Activated T-cell treated with anti-CD3 and anti-CD28 coated beads, Interleukin-2, amount 50 U/mL, for 4 hours (primary cell): ENCODE results near the gene TMEM167B. TPM values are rescaled to one million over a fixed set of nuclear protein-coding genes. Genes with fewer than 3 reads are reported as not detected.
A peak's percentile ranks its signal among the peaks of the same experiment; 100 is the strongest.

Experiments used
- ATAC-seq, 2 donors: fragments of 200-7000 bp; cut with Tn5 transposase; one replicate each; pipeline ENCODE4 v1.10.0; 2021
- DNase-seq: peaks from one replicate; pipeline ENCODE4 v3.0.0-alpha.2; 2020
- H3K27me3 Mint-ChIP-seq: one replicate; pipeline ENCODE4 v1.8.0; 2021; ENCODE audit warnings: low read depth, mixed read lengths
- H3K36me3 Mint-ChIP-seq: one replicate; pipeline ENCODE4 v1.8.0; 2022; ENCODE audit warnings: mixed read lengths; ENCODE audit not compliant: insufficient read depth
- H3K4me1 Mint-ChIP-seq: one replicate; pipeline ENCODE4 v1.8.0; 2021; ENCODE audit warnings: low read depth, mixed read lengths
- H3K4me3 Mint-ChIP-seq: one replicate; pipeline ENCODE4 v1.8.0; 2021; ENCODE audit warnings: mild to moderate bottlenecking, moderate library complexity, mixed read lengths
- H3K9me3 Mint-ChIP-seq: one replicate; pipeline ENCODE4 v1.8.0; 2021; ENCODE audit warnings: mixed read lengths
- total RNA-seq, 3 donors: library from RNA; stranded (reverse); gene quantifications; one replicate each; pipeline ENCODE4 v1.2.1, GENCODE V29; 2021

TMEM167B gene
- total RNA-seq, 3 donors from 2014 or later = 33.4 to 46.0 (median 38.1) TPM

DNA sequence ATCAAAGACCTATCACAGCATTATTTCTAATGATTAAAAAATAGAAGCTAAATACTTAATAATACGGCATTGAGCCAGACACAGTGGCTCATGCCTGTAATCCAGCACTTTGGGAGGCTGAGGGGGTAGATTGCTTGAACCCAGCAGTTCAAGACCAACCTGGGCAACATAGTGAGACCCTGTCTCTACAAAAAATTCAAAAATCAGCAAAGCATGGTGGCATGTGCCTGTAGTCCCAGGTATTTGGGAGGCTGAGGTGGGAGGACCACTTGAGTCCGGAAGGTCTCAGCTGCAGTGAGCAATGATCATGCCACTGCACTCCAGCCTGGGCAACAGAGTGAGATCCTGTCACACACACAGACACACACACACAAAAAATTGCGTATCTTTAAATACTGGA, 25.4 kb upstream of the TMEM167B start:
- Mint-ChIP-seq H3K36me3 (peaks cover 12% of the 10 kb centered on the region), H3K27me3 (no peaks in the 10 kb centered on the region), H3K4me1 (no peaks in the 10 kb centered on the region), H3K9me3 (no peaks in the 10 kb centered on the region), H3K4me3 (no peak overlapping the region)
- DNase-seq = no peak
- ATAC-seq = no peak

GRCh38 chr1:109067883-109068282, 22.7 kb upstream of the TMEM167B start:
- DNase-seq = no peak
- Mint-ChIP-seq H3K9me3 (no peaks in the 10 kb centered on the region), H3K36me3 (peaks cover 17% of the 10 kb centered on the region), H3K27me3 (no peaks in the 10 kb centered on the region), H3K4me3 (no peak overlapping the region), H3K4me1 (peaks cover 3% of the 10 kb centered on the region)
- ATAC-seq = no peak

- Mint-ChIP-seq H3K27me3 (no peaks in the 10 kb centered on the region), H3K9me3 (no peaks in the 10 kb centered on the region), H3K4me3 (no peak overlapping the region), H3K4me1 (peaks cover 6% of the 10 kb centered on the region), H3K36me3 (peaks cover 22% of the 10 kb centered on the region)
- no peak for DNase-seq
- ATAC-seq = no peak
Measured at GRCh38 chr1:109069294-109069693, 21.3 kb upstream of the TMEM167B start.

DNA sequence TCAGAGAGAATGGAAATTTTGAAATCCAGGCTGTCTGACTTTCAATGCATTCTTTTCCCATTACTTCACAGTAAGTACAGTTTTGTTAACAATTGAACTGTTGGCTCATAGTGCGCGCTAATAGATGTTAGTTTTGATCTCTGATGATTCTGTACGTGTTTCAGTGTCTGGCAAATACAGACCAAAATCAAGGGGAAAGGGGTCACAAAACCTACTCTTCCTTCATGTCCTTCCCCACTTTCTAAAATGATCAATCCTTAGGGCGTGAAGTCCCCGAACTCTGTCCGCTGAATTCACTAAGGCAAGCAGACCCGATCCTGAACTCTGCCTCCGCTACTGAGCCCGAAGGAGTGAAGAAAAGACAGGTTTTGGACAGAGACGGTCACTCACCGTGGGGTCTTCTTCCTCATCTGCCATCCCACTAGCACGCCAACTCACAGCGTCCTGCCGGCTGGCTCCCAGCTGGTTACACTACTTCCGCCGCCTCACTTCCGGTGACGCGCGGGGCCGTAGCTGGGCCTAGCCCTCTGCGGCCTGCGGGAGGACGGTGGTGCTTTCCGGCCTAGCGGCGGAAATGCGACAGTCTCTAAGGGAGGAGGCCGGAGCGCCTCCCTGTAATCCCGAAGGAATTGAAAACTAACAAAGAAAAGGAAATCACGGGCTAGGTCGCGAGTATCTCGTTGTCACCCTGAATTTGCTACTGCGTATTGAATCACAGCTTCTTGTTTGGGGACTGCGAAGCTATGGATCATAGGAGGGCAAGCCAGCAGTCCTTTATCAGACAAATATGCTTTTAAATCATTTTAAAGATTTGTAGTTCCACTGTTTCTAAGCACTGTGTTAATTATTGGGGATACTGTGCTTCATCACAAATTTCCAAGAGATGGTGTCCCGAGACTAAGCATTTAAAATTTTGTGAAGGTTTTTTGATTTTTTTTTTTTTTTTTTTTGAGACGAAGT, 14.8 kb upstream of the TMEM167B start, which contains the start of gene TAF13:
TSS of gene TAF13 (minus strand) at position 473 of the 960 bp plus-strand sequence. CDS start at position 417, 56 bp downstream.
- DNase-seq (peak; percentile 77), ATAC-seq (peak; percentile 100)
- Mint-ChIP-seq H3K4me3 (peak within 1 kb of the TSS; percentile 99), H3K36me3 (peaks cover 8% of the 10 kb centered on the region), H3K4me1 (peaks cover 18% of the 10 kb centered on the region), H3K27me3 (no peaks in the 10 kb centered on the region), H3K9me3 (no peaks in the 10 kb centered on the region)

DNA sequence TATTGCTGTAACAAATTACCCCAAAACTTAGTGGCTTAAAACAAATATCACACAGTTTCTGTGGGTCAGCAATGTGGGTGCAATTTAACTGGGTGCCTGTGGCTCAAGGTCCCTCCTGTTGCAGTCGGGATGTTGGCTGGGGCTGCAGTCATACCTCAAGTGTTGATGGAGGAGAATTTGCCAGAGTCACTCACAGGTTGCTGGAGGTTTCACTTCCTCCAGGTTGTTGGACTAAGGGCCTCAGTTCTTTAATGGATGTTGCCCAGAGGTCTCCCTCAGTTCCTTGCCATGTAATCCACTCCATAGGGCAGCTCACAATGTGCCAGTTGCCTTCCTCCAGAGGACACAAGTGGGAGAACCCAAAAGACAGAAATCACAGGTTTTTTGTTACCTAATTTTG, 12.2 kb upstream of the TMEM167B start:
- no peaks in the 10 kb centered on the region for H3K9me3 Mint-ChIP-seq
- peaks cover 3% of the 10 kb centered on the region for H3K36me3 Mint-ChIP-seq
- no peaks in the 10 kb centered on the region for H3K27me3 Mint-ChIP-seq
- no peak overlapping the region for H3K4me3 Mint-ChIP-seq
- DNase-seq (no peak), ATAC-seq (no peak)
- H3K4me1 Mint-ChIP-seq = peaks cover 17% of the 10 kb centered on the region

- peaks cover 1% of the 10 kb centered on the region for H3K36me3 Mint-ChIP-seq
- DNase-seq (no peak), ATAC-seq (no peak)
- no peaks in the 10 kb centered on the region for H3K9me3 Mint-ChIP-seq
- H3K27me3 Mint-ChIP-seq = no peaks in the 10 kb centered on the region
- no peak overlapping the region for H3K4me3 Mint-ChIP-seq
- H3K4me1 Mint-ChIP-seq = peaks cover 15% of the 10 kb centered on the region
Measured at GRCh38 chr1:109079240-109079622, 11.3 kb upstream of the TMEM167B start.

- DNase-seq = no peak
- H3K4me3 Mint-ChIP-seq = no peak overlapping the region
Measured at GRCh38 chr1:109080441-109081082, 10.0 kb upstream of the TMEM167B start.

DNA sequence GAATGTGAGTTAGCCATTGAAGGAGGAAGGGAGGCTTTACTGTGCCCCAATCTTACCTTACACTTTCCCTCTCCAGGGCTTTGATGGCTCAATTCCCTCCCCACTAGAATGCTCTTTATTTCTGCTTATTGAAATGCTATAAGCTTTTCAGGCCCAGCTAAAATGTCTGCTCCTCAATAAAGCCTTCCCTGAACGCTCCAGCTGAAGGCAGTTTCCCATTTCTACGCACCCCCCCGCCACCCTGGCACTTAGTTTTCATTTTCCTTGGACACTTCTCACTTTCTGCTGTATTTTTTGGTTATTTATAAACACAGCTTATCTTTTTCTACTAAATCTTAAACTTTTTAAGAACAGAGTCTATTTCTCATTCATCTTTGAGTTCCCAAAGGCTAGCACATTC, 7.1 kb upstream of the TMEM167B start:
- no peaks in the 10 kb centered on the region for H3K36me3 Mint-ChIP-seq
- no peaks in the 10 kb centered on the region for H3K27me3 Mint-ChIP-seq
- H3K9me3 Mint-ChIP-seq = no peaks in the 10 kb centered on the region
- H3K4me3 Mint-ChIP-seq = no peak overlapping the region
- DNase-seq = no peak
- no peak for ATAC-seq
- H3K4me1 Mint-ChIP-seq = no peaks in the 10 kb centered on the region

More at GRCh38 chr1:109080441-109081082, 10.0 kb upstream of the TMEM167B start:
- H3K27me3 Mint-ChIP-seq = no peaks in the 10 kb centered on the region
- H3K4me1 Mint-ChIP-seq = peaks cover 7% of the 10 kb centered on the region
- H3K9me3 Mint-ChIP-seq = no peaks in the 10 kb centered on the region
- no peak for ATAC-seq
- H3K36me3 Mint-ChIP-seq = no peaks in the 10 kb centered on the region

GRCh38 chr1:109083923-109084322, 6.6 kb upstream of the TMEM167B start:
- ATAC-seq (no peak), DNase-seq (no peak)
- H3K36me3 Mint-ChIP-seq = no peaks in the 10 kb centered on the region
- no peaks in the 10 kb centered on the region for H3K27me3 Mint-ChIP-seq
- H3K4me3 Mint-ChIP-seq = no peak overlapping the region
- no peaks in the 10 kb centered on the region for H3K9me3 Mint-ChIP-seq
- H3K4me1 Mint-ChIP-seq = no peaks in the 10 kb centered on the region

- H3K4me3 Mint-ChIP-seq = no peak overlapping the region
- H3K4me1 Mint-ChIP-seq = peaks cover 3% of the 10 kb centered on the region
- H3K27me3 Mint-ChIP-seq = no peaks in the 10 kb centered on the region
- DNase-seq = no peak
- ATAC-seq = no peak
- H3K9me3 Mint-ChIP-seq = no peaks in the 10 kb centered on the region
- no peaks in the 10 kb centered on the region for H3K36me3 Mint-ChIP-seq
Measured at GRCh38 chr1:109084563-109085517, 5.7 kb upstream of the TMEM167B start.

- Mint-ChIP-seq H3K9me3 (no peaks in the 10 kb centered on the region), H3K27me3 (no peaks in the 10 kb centered on the region), H3K4me3 (peak overlapping the region; percentile 95), H3K4me1 (peaks cover 30% of the 10 kb centered on the region), H3K36me3 (peaks cover 12% of the 10 kb centered on the region)
- ATAC-seq (no peak), DNase-seq (peak; percentile 38)
Measured at GRCh38 chr1:109089242-109090015, 1.1 kb upstream of the TMEM167B start.

DNA sequence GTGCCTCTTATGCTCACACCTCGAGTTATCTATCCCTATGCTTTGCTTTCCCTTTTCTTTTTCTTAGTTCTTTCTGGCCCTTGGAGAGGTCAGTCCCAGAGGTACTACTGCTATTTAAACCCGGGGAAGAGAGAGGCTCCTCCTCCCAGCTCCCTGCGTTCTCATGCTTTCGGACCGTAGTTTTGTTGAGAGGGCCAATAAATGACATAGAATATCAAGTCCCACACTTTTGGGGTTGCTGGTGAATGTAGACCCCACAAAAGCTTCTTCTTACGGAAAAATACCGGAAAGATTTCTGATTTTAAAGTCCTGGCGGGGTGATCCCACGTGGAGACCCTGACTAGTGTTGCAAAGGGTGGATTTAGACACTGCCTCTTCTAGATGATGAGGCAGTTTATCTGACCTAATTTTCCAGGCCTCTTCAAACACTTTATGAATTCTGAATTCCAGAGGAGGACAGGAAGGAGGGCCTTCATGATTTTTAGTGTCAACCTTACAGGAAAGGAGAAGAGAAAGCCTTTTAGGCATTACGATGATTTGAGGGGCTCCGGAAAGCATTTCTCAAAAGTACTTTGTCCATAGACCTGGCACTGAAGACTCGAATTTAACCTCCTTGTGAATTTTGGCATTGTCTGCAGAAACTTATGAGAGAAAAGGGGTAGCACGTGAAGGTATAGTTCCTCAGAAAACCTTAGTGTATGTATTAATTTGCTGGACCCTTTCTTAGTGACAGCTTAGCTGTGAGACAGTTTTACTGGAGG, 694 bp downstream of the TMEM167B start:
- Mint-ChIP-seq H3K27me3 (no peaks in the 10 kb centered on the region), H3K36me3 (peaks cover 23% of the 10 kb centered on the region), H3K4me3 (peak overlapping the region; percentile 95), H3K4me1 (peaks cover 32% of the 10 kb centered on the region), H3K9me3 (no peaks in the 10 kb centered on the region)
- DNase-seq (no peak), ATAC-seq (peak; percentile 36 to 49)

GRCh38 chr1:109091839-109092193, 1.3 kb downstream of the TMEM167B start:
- no peaks in the 10 kb centered on the region for H3K9me3 Mint-ChIP-seq
- H3K4me1 Mint-ChIP-seq = peaks cover 32% of the 10 kb centered on the region
- DNase-seq (no peak), ATAC-seq (peak; percentile 28 to 41)
- H3K27me3 Mint-ChIP-seq = no peaks in the 10 kb centered on the region
- H3K4me3 Mint-ChIP-seq = peak overlapping the region; percentile 95
- H3K36me3 Mint-ChIP-seq = peaks cover 23% of the 10 kb centered on the region
